ENCODE results near the gene SDHAF2.

DNA sequence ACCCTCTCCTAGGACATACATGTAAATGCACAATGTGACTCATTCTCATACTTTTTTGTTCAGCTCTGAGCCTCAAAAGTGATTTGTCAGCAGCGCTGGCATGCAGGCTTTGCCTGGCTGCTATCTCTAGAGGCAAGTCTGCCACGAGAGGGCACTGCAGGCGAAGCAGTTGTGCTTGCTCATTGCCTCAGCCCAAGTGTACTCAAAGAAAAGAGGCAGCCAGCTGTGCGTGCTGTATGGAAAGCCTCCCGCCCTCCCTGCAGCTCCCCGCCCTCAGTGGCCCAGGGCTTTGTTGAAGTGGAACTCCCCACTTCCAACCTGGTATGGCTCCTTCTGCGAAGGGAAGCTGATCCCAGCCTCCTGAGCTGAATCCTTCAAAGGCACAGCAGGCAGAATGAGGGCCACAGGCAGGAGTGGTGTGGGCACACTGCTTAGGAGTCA is 16.3 kb downstream of the SDHAF2 start:
- TF ChIP-seq CTCF (conservative IDR thresholded peaks at IDR 0.05 in 1 of 2, IDR thresholded peaks at IDR 0.05 in 1 of 2; ENCODE audit: extremely low read depth in 1 of 2, insufficient read depth in 1 of 2, low read depth in 1 of 2, low read length in 2 of 2) (peak; percentile 95 to 96), EZH2 (IDR thresholded peaks at IDR 0.05; ENCODE audit: borderline replicate concordance, low read length) (no peak)
